Measurements from ENCODE around the gene TTC23. TPM values are rescaled to one million over a fixed set of nuclear protein-coding genes. Genes with fewer than 3 reads are reported as not detected.

Gene TTC23
- total RNA-seq, 2 experiments from 2014 or later = 0.19 to 0.81 TPM

DNA sequence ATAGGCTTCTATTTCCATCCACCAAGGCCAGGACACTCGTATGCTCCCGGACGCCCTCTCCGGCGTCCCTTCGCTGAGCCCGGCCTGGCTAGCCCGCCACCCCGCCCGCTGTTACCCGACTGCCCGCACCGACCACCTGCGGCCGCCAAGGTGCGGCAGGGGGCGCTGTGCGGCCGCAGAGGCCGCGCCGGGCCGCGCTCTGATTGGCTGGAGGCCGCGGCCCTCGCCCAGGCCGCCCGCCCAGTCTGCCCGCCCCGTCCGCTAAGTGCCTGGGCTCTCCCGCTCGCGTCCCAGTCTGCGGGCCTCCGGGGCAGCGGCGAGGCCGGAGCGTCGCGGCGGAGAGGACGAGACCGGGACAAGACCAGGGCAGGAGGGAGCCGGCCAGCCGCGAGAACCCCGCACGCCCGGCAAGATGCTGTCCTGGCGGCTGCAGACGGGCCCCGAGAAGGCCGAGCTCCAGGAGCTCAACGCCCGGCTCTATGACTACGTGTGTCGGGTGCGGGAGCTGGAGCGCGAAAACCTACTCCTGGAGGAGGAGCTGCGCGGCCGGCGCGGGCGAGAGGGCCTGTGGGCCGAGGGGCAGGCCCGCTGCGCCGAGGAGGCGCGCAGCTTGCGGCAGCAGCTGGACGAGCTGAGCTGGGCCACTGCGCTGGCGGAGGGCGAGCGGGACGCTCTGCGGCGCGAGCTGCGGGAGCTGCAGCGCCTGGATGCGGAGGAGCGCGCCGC is 144.4 kb downstream of the TTC23 start, which contains the start of gene SYNM:
Gene SYNM (plus strand): TSS at position 293 of the 726 bp plus-strand sequence. CDS start 120 bp downstream, at position 413.
- Histone ChIP-seq H3K27ac (ENCODE audit: low read depth in 1 of 2, low read length in 2 of 2) (no peak within 1 kb of the TSS), H3K4me3 (ENCODE audit: low read length) (peak within 1 kb of the TSS; percentile 30), H3K9me3 (ENCODE audit: control insufficient read depth in 1 of 2, insufficient read depth in 1 of 2, low read length in 2 of 2) (no peaks in the 10 kb centered on the region), H3K36me3 (ENCODE audit: insufficient read depth, low read length) (no peaks in the 10 kb centered on the region), H3K27me3 (ENCODE audit: control insufficient read depth in 1 of 2, insufficient read depth in 2 of 2, low read length in 2 of 2) (peaks cover 20 to 48% of the 10 kb centered on the region in 2 experiments), H3K4me1 (ENCODE audit: insufficient read depth, low read length) (peaks cover 21% of the 10 kb centered on the region)
- TF ChIP-seq, protein P1, sequence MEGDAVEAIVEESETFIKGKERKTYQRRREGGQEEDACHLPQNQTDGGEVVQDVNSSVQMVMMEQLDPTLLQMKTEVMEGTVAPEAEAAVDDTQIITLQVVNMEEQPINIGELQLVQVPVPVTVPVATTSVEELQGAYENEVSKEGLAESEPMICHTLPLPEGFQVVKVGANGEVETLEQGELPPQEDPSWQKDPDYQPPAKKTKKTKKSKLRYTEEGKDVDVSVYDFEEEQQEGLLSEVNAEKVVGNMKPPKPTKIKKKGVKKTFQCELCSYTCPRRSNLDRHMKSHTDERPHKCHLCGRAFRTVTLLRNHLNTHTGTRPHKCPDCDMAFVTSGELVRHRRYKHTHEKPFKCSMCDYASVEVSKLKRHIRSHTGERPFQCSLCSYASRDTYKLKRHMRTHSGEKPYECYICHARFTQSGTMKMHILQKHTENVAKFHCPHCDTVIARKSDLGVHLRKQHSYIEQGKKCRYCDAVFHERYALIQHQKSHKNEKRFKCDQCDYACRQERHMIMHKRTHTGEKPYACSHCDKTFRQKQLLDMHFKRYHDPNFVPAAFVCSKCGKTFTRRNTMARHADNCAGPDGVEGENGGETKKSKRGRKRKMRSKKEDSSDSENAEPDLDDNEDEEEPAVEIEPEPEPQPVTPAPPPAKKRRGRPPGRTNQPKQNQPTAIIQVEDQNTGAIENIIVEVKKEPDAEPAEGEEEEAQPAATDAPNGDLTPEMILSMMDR (IDR thresholded peaks at IDR 0.05) = no peak
- POLR2A ChIA-PET = no interaction called here
- CTCF ChIA-PET = no interaction called here
- H3K27ac Mint-ChIP-seq = no peak within 1 kb of the TSS
- no peak for ATAC-seq (ENCODE audit: poor library complexity)
- DNase-seq = peak in 6 of 14 experiments; percentile 3 to 60 (median 20)
- H3K27me3 Mint-ChIP-seq = peaks cover 46% of the 10 kb centered on the region
- H3K4me3 Mint-ChIP-seq = no peak within 1 kb of the TSS
- no peaks in the 10 kb centered on the region for H3K36me3 Mint-ChIP-seq (ENCODE audit: low read depth)
- no peaks in the 10 kb centered on the region for H3K9me3 Mint-ChIP-seq
- H3K4me1 Mint-ChIP-seq (ENCODE audit: low read depth) = peaks cover 11% of the 10 kb centered on the region
- intact Hi-C loops (cut with DNase I, micrococcal nuclease) = loop anchor here in 1 of 2 experiments (5.0 kb wide), 1 partner anchor 647 kb away; no protein-coding TSS in a partner anchor

DNA sequence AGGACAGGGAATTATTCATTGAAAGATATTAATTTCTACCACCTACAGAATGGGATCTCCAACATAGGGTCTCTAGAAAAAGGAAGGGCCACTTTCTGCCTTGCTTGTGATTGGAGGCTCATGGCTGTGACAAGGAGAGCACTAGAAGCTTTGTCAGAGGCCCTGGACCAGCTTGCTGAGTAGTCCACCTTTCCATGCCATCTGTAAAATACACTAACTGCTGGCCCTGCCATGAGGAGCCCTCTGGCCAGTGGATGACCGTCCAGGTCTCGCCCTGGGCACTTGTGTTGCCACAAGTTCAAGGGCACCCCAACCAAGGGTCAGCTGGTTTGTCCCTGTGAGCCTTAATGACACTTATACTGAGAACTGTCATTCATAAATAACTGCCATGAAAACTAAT is 146.1 kb downstream of the TTC23 start:
- H3K27ac ChIP-seq (ENCODE audit: low read depth in 1 of 2, low read length in 2 of 2) = no peak overlapping the region
- Mint-ChIP-seq H3K4me1 (ENCODE audit: low read depth) (peaks cover 11% of the 10 kb centered on the region), H3K27ac (no peak overlapping the region), H3K9me3 (no peaks in the 10 kb centered on the region), H3K27me3 (peaks cover 52% of the 10 kb centered on the region), H3K36me3 (ENCODE audit: low read depth) (no peaks in the 10 kb centered on the region), H3K4me3 (no peak overlapping the region)
- H3K9me3 ChIP-seq (ENCODE audit: control insufficient read depth in 1 of 2, insufficient read depth in 1 of 2, low read length in 2 of 2) = no peaks in the 10 kb centered on the region
- peaks cover 29 to 57% of the 10 kb centered on the region in 2 experiments for H3K27me3 ChIP-seq (ENCODE audit: control insufficient read depth in 1 of 2, insufficient read depth in 2 of 2, low read length in 2 of 2)
- TF ChIP-seq, protein P1 (IDR thresholded peaks at IDR 0.05) = no peak
- DNase-seq = no peak
- no peak overlapping the region for H3K4me3 ChIP-seq (ENCODE audit: low read length)
- POLR2A ChIA-PET = interaction anchor here (0.6 kb wide), 1 partner anchor 24 kb away, joined by 3 read pairs; no protein-coding TSS in a partner anchor
- peaks cover 23% of the 10 kb centered on the region for H3K4me1 ChIP-seq (ENCODE audit: insufficient read depth, low read length)
- CTCF ChIA-PET = no interaction called here
- intact Hi-C loops (cut with DNase I, micrococcal nuclease) = loop anchor here in 1 of 2 experiments (5.0 kb wide), 1 partner anchor 649 kb away; no protein-coding TSS in a partner anchor
- ATAC-seq (ENCODE audit: poor library complexity) = no peak
- no peaks in the 10 kb centered on the region for H3K36me3 ChIP-seq (ENCODE audit: insufficient read depth, low read length)

DNA sequence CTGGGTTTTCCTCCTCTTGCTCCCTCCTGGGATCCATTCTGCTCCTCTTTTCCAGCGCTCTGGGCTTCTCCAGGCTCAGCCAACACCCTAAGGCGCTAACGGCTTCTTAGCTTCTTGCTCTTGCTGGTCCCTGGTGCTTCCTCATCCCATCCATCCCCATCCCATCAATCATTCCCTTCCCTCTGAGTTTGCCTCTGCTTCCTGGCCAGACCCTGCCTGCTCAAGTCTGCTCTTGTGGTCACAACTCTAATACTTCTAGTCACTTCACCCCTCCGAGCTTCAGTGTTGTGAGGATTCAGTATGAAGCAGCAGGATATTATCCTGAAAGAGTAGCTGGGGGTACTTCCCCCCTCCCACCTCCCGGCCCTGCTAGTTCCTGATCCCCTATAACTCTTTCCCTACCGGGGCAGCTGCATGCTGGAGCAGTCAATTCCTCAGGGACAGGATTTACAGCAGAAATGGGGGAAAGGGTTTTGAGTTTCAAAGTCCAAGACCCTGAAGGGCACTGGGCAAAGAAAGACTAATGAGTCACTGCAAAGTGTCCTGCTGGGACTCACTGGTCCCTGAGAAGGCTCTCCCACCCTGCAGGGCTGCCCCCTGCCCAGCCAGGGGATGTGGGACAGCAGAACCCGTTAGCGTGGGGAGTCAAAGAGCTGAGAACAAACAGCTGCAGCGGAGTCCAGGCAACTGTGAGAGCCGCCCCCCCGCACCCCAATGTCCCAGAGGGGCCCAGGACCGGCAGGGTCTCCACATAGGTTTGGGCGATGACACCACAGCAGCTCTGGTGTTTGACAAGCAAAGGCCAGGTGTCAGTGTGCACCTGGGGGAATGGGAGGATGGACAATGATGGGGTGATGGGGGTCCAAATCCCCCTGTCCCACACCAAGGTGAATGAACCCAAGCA is 146.8 kb downstream of the TTC23 start:
- no peaks in the 10 kb centered on the region for H3K9me3 Mint-ChIP-seq
- no peak overlapping the region for H3K27ac Mint-ChIP-seq
- Histone ChIP-seq H3K36me3 (ENCODE audit: insufficient read depth, low read length) (no peaks in the 10 kb centered on the region), H3K27me3 (ENCODE audit: control insufficient read depth in 1 of 2, insufficient read depth in 2 of 2, low read length in 2 of 2) (peaks cover 30 to 61% of the 10 kb centered on the region in 2 experiments), H3K9me3 (ENCODE audit: control insufficient read depth in 1 of 2, insufficient read depth in 1 of 2, low read length in 2 of 2) (no peaks in the 10 kb centered on the region), H3K4me3 (ENCODE audit: low read length) (no peak overlapping the region), H3K4me1 (ENCODE audit: insufficient read depth, low read length) (peaks cover 20% of the 10 kb centered on the region), H3K27ac (ENCODE audit: low read depth in 1 of 2, low read length in 2 of 2) (no peak overlapping the region)
- ATAC-seq (ENCODE audit: poor library complexity) (no peak), DNase-seq (no peak)
- intact Hi-C loops (cut with DNase I, micrococcal nuclease) = loop anchor here in 1 of 2 experiments (5.0 kb wide), 1 partner anchor 650 kb away; no protein-coding TSS in a partner anchor
- peaks cover 57% of the 10 kb centered on the region for H3K27me3 Mint-ChIP-seq
- CTCF ChIA-PET = no interaction called here
- TF ChIP-seq, protein P1 (IDR thresholded peaks at IDR 0.05) = no peak
- H3K4me3 Mint-ChIP-seq = no peak overlapping the region
- POLR2A ChIA-PET = interaction anchor here (0.6 kb wide), 1 partner anchor 23 kb away, joined by 3 read pairs; no protein-coding TSS in a partner anchor
- peaks cover 11% of the 10 kb centered on the region for H3K4me1 Mint-ChIP-seq (ENCODE audit: low read depth)
- H3K36me3 Mint-ChIP-seq (ENCODE audit: low read depth) = no peaks in the 10 kb centered on the region
